ENCODE measurements around the gene CTSD. TPM values are rescaled to one million over a fixed set of nuclear protein-coding genes. Genes with fewer than 3 reads are reported as not detected.

CTSD gene
- total RNA-seq, 2 donors from 2014 or later = 427 to 1,049 TPM

- ATAC-seq (ENCODE audit: insufficient number of reproducible peaks, low FRiP score, low read depth) = no peak
- H3K36me3 ChIP-seq = no peaks in the 10 kb centered on the region
- DNase-seq (ENCODE audit: low spot score) = peak; percentile 0
Measured at GRCh38 chr11:1742371-1742770, 21.4 kb downstream of the CTSD start.

GRCh38 chr11:1741741-1742140 is 22.0 kb downstream of the CTSD start:
- Histone ChIP-seq H3K9me3 (peaks cover 8% of the 10 kb centered on the region), H3K27ac (no peak overlapping the region), H3K4me1 (ENCODE audit: control insufficient read depth in 1 of 2, low read depth in 2 of 2) (peaks cover under 1 to 14% of the 10 kb centered on the region in 2 donors), H3K36me3 (no peaks in the 10 kb centered on the region), H3K4me3 (no peak overlapping the region), H3K27me3 (replicated peaks; ENCODE audit: insufficient read depth) (no peaks in the 10 kb centered on the region)
- no peak for TF ChIP-seq CTCF (IDR thresholded peaks at IDR 0.05)
- ATAC-seq (ENCODE audit: insufficient number of reproducible peaks, low FRiP score, low read depth) (no peak), DNase-seq (ENCODE audit: low spot score) (no peak)

More at GRCh38 chr11:1742371-1742770, 21.4 kb downstream of the CTSD start:
- Histone ChIP-seq H3K27me3 (replicated peaks; ENCODE audit: insufficient read depth) (no peaks in the 10 kb centered on the region), H3K9me3 (peaks cover 1% of the 10 kb centered on the region), H3K4me1 (ENCODE audit: control insufficient read depth in 1 of 2, low read depth in 2 of 2) (peaks cover 7 to 21% of the 10 kb centered on the region in 2 donors), H3K4me3 (no peak overlapping the region), H3K27ac (no peak overlapping the region)
- no peak for TF ChIP-seq CTCF (IDR thresholded peaks at IDR 0.05)

GRCh38 chr11:1740786-1741530 is 22.8 kb downstream of the CTSD start:
- no peak for DNase-seq (ENCODE audit: low spot score)
- H3K27ac ChIP-seq = no peak overlapping the region
- no peak for TF ChIP-seq CTCF (IDR thresholded peaks at IDR 0.05)
- no peaks in the 10 kb centered on the region for H3K36me3 ChIP-seq
- H3K27me3 ChIP-seq (replicated peaks; ENCODE audit: insufficient read depth) = no peaks in the 10 kb centered on the region
- no peak for ATAC-seq (ENCODE audit: insufficient number of reproducible peaks, low FRiP score, low read depth)
- H3K4me1 ChIP-seq (ENCODE audit: control insufficient read depth in 1 of 2, low read depth in 2 of 2) = peaks cover 0 to 9% of the 10 kb centered on the region in 2 donors
- no peak overlapping the region for H3K4me3 ChIP-seq
- peaks cover 11% of the 10 kb centered on the region for H3K9me3 ChIP-seq

GRCh38 chr11:1739576-1739975 is 24.2 kb downstream of the CTSD start:
- H3K27ac ChIP-seq = no peak overlapping the region
- ATAC-seq (ENCODE audit: insufficient number of reproducible peaks, low FRiP score, low read depth) (no peak), DNase-seq (ENCODE audit: low spot score) (no peak)
- H3K4me1 ChIP-seq (ENCODE audit: control insufficient read depth in 1 of 2, low read depth in 2 of 2) = no peaks in the 10 kb centered on the region
- peaks cover 11% of the 10 kb centered on the region for H3K9me3 ChIP-seq
- no peak overlapping the region for H3K4me3 ChIP-seq
- H3K27me3 ChIP-seq (replicated peaks; ENCODE audit: insufficient read depth) = no peaks in the 10 kb centered on the region
- no peak for TF ChIP-seq CTCF (IDR thresholded peaks at IDR 0.05)
- no peaks in the 10 kb centered on the region for H3K36me3 ChIP-seq

- Histone ChIP-seq H3K36me3 (no peaks in the 10 kb centered on the region), H3K9me3 (peaks cover 11% of the 10 kb centered on the region), H3K27me3 (replicated peaks; ENCODE audit: insufficient read depth) (no peaks in the 10 kb centered on the region), H3K27ac (no peak overlapping the region), H3K4me3 (no peak overlapping the region), H3K4me1 (ENCODE audit: control insufficient read depth in 1 of 2, low read depth in 2 of 2) (no peaks in the 10 kb centered on the region)
- ATAC-seq (ENCODE audit: insufficient number of reproducible peaks, low FRiP score, low read depth) (no peak), DNase-seq (ENCODE audit: low spot score) (no peak)
- TF ChIP-seq CTCF (IDR thresholded peaks at IDR 0.05) = no peak
Measured at GRCh38 chr11:1738380-1738779, 25.3 kb downstream of the CTSD start.
